Right lobe of liver (tissue), 6 donors: Measurements from ENCODE around the gene TBC1D3B. TPM values are rescaled to one million over a fixed set of nuclear protein-coding genes. Genes with fewer than 3 reads are reported as not detected.

ENCODE experiments used
- ATAC-seq, 4 donors: fragments of 200-7000 bp; cut with Tn5 transposase; one replicate each; pipeline ENCODE4 v1.9.1; 2020; ENCODE audit warnings: mild to moderate bottlenecking in 4 of 4, moderate library complexity in 4 of 4
- DNase-seq, 3 donors: peaks; one replicate each; pipeline ENCODE4 v3.0.0-alpha.2; 2020
- H3K27ac ChIP-seq, 3 donors: fragments of 200-600 bp; one replicate each; pipeline ENCODE4 v1.8.0; 2022
- H3K27me3 ChIP-seq, 2 donors: fragments of 200-600 bp; one replicate each; pipeline ENCODE4 v1.8.0; 2022
- H3K36me3 ChIP-seq, 4 donors: fragments of 200-600 bp; sonication (generic) in 1 of 4; one replicate each; pipeline versions ENCODE4 v1.5.1 to v1.8.0; 2017 to 2022; ENCODE audit warnings: control low read depth in 1 of 4
- H3K4me1 ChIP-seq, 4 donors: fragments of 200-600 bp; sonication (generic) in 1 of 4; one replicate each; pipeline versions ENCODE4 v1.5.1 to v1.8.0; 2017 to 2022; ENCODE audit warnings: control low read depth in 1 of 4
- H3K4me3 ChIP-seq, 3 donors: fragments of 200-600 bp; one replicate each; pipeline ENCODE4 v1.8.0; 2022
- H3K9me3 ChIP-seq, 4 donors: fragments of 200-600 bp; sonication (generic) in 1 of 4; one replicate each; pipeline versions ENCODE4 v1.5.1 to v1.8.0; 2017 to 2022; ENCODE audit warnings: control low read depth in 1 of 4
- CTCF ChIP-seq, 4 donors: fragments of 200-600 bp in 3 of 4; fragments of 450-650 bp in 1 of 4; IDR thresholded peaks; one replicate each; pipeline versions ENCODE4 v1.5.1 to v1.8.0; 2016 to 2022; ENCODE audit warnings: antibody characterized with exemption in 4 of 4, mild to moderate bottlenecking in 2 of 4
- POLR2A ChIP-seq: fragments of 450-650 bp; IDR thresholded peaks from one replicate; pipeline ENCODE4 v1.6.1; 2017; ENCODE audit warnings: antibody characterized with exemption, mild to moderate bottlenecking
- WGBS: methylation state at CpG from one replicate; pipeline ENCODE4 v1.1.6; 2018; ENCODE audit warnings: low coverage, low lambda C conversion rate; ENCODE audit not compliant: insufficient coverage; ENCODE audit errors: missing lambda C conversion rate; 5-methylcytosine and 5-hydroxymethylcytosine counted together
- intact Hi-C, 2 donors: fragments of 100-400 bp; cut with DNase I; formaldehyde crosslinking; loops; one replicate each; pipeline versions ENCODE4 v1.11.2 to v1.14.1; 2022
- total RNA-seq, 6 experiments: library from RNA; depleted of rRNA in 2 of 6; stranded (reverse); fragments of >200 nt in 2 of 6; fragmentation: NEBNext Ultra II Directional in 3 of 6; extraction: Animal tissue kit (Norgen Biotek cat#: 25700) in 3 of 6; gene quantifications; one replicate each; pipeline versions ENCODE4 v1.1.0 to v1.2.4, GENCODE V29; 2016 to 2023
- donor health status: DM: no; HTN: yes; CAD: no.
- donor health status: DM: no; HTN: no; CAD: no.
- donor health status: DM: no; HTN: no; CAD: no.
- donor health status: DM: no; HTN: yes; CAD: no.
- donor health status: DM: no; HTN: yes; CAD: no.

Gene TBC1D3B
- total RNA-seq, 6 experiments from 2014 or later: 2.4 to 6.5 (median 3.7) TPM; not detected in 2

DNA sequence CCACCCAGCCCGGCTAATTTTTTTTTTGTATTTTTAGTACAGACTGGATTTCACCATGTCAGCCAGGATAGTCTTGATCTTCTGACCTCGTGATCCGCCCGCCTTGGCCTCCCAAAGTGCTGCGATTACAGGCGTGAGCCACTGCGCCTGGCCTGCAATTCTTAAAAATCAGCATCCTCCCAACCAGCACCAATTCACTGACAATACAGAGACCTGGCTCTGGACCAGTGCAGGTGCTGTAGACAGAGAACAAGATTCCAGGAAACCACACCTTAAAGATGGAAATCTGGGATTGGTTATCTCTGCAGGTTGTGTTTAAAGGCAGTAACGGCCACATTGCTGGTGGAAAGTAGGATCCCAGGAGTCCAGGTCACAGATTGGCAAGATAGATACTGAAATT lies 33.6 kb downstream of the TBC1D3B start:
- ATAC-seq: no peak
- Histone ChIP-seq H3K4me3 (no peak overlapping the region), H3K4me1 (no peaks in the 10 kb centered on the region), H3K9me3 (no peaks in the 10 kb centered on the region), H3K36me3 (no peaks in the 10 kb centered on the region), H3K27ac (no peak overlapping the region), H3K27me3 (no peaks in the 10 kb centered on the region)
- 93% methylated on average over 8 of the region's 8 CpGs for WGBS
- no peak for TF ChIP-seq POLR2A
- TF ChIP-seq CTCF (IDR thresholded peaks at IDR 0.05): no peak
- no peak for DNase-seq
- intact Hi-C loops: loop anchor here in 1 of 2 donors (10.0 kb wide), 2 partner anchors 68 to 158 kb away; partner anchors contain the start of genes CCL14 and CCL16

DNA sequence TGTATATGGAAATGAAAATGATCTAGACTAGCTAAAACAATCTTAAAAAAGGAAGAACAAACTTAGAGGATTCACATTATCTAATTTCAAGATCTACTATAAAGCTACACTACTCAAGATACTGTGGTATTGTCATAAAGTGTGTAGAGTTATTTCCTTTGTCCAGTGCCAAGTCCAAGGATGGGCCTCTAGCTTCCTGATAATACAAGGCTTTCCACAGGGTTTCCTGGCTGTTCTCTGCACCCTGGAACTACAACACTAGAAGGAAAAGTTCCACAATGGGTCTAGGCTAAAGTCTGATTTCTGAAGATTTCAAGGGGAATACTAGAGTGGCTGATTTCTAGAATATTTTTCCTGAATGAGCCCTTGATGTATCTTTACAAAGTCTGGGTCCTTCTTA lies 34.2 kb downstream of the TBC1D3B start:
- Histone ChIP-seq H3K4me3 (no peak overlapping the region), H3K4me1 (no peaks in the 10 kb centered on the region)
- no peak for DNase-seq

DNA sequence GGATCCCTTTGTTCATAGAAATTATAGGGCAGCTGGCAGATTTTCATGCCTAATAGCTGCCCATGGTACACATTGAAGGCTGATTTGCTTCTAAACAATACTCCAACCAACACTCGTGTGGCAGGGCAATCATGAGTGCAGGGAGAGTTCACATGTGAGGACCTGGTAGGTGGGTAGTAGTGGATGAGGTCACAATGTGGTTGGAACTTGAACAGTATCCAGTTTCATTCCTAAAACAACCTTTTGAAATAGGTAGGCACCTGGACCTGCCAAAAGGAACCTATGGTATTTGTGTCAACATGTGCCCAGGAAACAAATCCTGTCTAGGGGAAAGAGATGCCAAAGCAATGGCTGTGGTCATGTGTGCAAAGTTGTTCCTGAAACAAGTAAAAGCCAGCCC lies 40.0 kb downstream of the TBC1D3B start:
- H3K4me1 ChIP-seq: no peaks in the 10 kb centered on the region
- no peak for ATAC-seq
- no peak for TF ChIP-seq CTCF (IDR thresholded peaks at IDR 0.05)
- no peak for TF ChIP-seq POLR2A
- H3K9me3 ChIP-seq: no peaks in the 10 kb centered on the region
- H3K36me3 ChIP-seq: no peaks in the 10 kb centered on the region
- H3K27me3 ChIP-seq: no peaks in the 10 kb centered on the region
- WGBS: 100% methylated on average over 1 of the region's 1 CpG
- no peak overlapping the region for H3K4me3 ChIP-seq
- no peak overlapping the region for H3K27ac ChIP-seq
- intact Hi-C loops: no loop called here
- no peak for DNase-seq

More for the DNA sequence above, 34.2 kb downstream of the TBC1D3B start:
- ATAC-seq: no peak
- intact Hi-C loops: loop anchor here in 1 of 2 donors (10.0 kb wide), 2 partner anchors 67 to 157 kb away; partner anchors contain the start of genes CCL14 and CCL16
- Histone ChIP-seq H3K27ac (no peak overlapping the region), H3K9me3 (no peaks in the 10 kb centered on the region), H3K36me3 (no peaks in the 10 kb centered on the region), H3K27me3 (no peaks in the 10 kb centered on the region)
- TF ChIP-seq CTCF (IDR thresholded peaks at IDR 0.05): no peak
- no peak for TF ChIP-seq POLR2A

GRCh38 chr17:36136036-36136435 lies 40.4 kb downstream of the TBC1D3B start:
- Histone ChIP-seq H3K9me3 (no peaks in the 10 kb centered on the region), H3K27me3 (no peaks in the 10 kb centered on the region), H3K27ac (no peak overlapping the region), H3K4me1 (no peaks in the 10 kb centered on the region), H3K36me3 (no peaks in the 10 kb centered on the region), H3K4me3 (no peak overlapping the region)
- WGBS: 75% methylated on average over 1 of the region's 1 CpG
- TF ChIP-seq POLR2A (no peak), CTCF (IDR thresholded peaks at IDR 0.05) (no peak)
- DNase-seq: no peak
- intact Hi-C loops: no loop called here
- ATAC-seq: no peak

DNA sequence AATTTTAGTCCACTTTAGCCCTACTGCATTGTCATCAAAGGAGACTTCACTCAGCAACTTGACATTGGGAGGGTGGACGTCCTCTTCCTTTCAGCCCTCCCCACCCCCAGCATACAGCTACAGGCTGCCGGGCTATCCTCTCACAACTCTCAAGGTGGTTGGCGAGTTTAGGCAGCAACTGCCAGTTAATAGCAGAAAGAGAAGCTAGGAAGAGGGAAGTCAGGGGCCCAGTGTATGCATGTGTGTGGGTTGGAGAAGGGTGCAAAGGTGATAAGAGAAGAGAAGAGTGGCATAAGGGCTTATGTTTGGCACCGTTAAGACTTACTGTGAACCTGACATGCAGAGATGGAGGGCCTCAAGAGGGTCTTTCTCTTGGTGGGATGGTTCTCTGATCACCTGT lies 41.0 kb downstream of the TBC1D3B start:
- H3K9me3 ChIP-seq: no peaks in the 10 kb centered on the region
- no peaks in the 10 kb centered on the region for H3K27me3 ChIP-seq

More for the DNA sequence above, 41.0 kb downstream of the TBC1D3B start:
- intact Hi-C loops: no loop called here
- Histone ChIP-seq H3K4me1 (no peaks in the 10 kb centered on the region), H3K4me3 (no peak overlapping the region), H3K27ac (no peak overlapping the region), H3K36me3 (no peaks in the 10 kb centered on the region)
- no peak for DNase-seq
- no peak for ATAC-seq
- WGBS: 60% methylated on average over 1 of the region's 4 CpGs
- TF ChIP-seq CTCF (IDR thresholded peaks at IDR 0.05) (no peak), POLR2A (no peak)
